ENCODE measurements around the gene DUSP18. TPM values are rescaled to one million over a fixed set of nuclear protein-coding genes. Genes with fewer than 3 reads are reported as not detected.

Gene DUSP18
- total and polyA plus RNA-seq, 2 of the 13 experiments (the other 11 are each of a cell fraction or from before 2014, with no cell fraction given): 1.4 to 2.3 TPM

DNA sequence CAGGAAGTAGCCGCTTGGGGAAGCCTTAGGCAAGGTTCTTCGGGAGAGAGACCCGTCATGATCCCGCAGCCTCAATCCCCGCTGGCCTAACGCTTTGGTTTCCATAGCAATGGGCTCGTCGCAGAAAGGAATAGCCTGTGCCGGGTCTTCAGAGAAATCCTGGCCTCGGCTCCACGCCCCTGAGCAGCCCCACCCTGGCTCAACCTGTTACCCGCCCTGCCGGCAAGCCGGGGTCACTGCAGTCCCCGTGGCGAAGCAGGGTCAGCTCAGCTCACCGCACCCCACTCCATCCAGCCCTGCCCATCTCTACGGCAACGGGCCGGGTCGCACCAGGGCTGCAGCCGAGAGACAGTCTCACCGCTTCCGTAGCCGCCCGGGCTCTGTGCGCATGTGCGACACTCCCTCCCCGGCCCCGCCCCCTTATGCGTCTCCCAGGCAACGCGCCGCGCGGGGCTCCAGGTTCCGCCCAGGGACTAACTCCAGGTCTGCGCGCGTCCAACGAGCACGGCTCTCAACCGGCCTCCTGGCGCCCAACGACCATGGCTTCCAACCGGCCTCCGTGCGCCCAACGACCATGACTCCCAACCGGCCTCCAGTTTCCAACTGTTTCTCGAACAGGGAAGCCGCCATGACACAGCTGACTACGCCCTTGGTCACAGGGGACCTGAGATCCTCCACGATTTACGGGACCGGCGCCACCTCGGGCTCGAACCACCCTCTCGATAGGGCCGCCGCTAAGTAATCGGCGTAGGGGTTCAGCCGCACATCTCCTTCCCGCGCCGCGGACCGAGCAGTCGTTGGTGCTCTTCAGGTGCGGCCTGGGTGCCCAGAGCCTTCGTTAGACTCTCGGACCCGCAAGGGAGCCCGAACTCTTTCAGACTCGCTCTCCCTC is at the start of gene DUSP18 (continued):
- TF ChIP-seq THAP9 (CRISPR knock-in tag; IDR thresholded peaks at IDR 0.05; ENCODE audit: borderline replicate concordance) (peak; percentile 38; the same call in 1 of the 2 replicates), HNRNPK (IDR thresholded peaks at IDR 0.05; ENCODE audit: low read depth, low read length, poor library complexity, severe bottlenecking) (peak; percentile 66), ZIK1 (CRISPR knock-in tag; IDR thresholded peaks at IDR 0.05; ENCODE audit: borderline replicate concordance, low read depth) (no peak), TIGD3 (CRISPR knock-in tag; IDR thresholded peaks at IDR 0.05; ENCODE audit: borderline replicate concordance) (no peak), ZNF75D (CRISPR knock-in tag; IDR thresholded peaks at IDR 0.05; ENCODE audit: borderline replicate concordance) (no peak), NR0B2 (CRISPR knock-in tag; IDR thresholded peaks at IDR 0.05) (peak; percentile 17; the same call in 1 of the 2 replicates), KDM5B (CRISPR knock-in tag; IDR thresholded peaks at IDR 0.05; ENCODE audit: borderline replicate concordance) (peak; percentile 54; the same call in 1 of the 2 replicates), SPEN (CRISPR knock-in tag; IDR thresholded peaks at IDR 0.05; ENCODE audit: low read depth) (peak; percentile 67), ZFX (CRISPR knock-in tag; IDR thresholded peaks at IDR 0.05; ENCODE audit: low read depth) (peak; percentile 41; the same call in 1 of the 2 replicates), ZNF251 (CRISPR knock-in tag; IDR thresholded peaks at IDR 0.05) (no peak), ZNF143 (CRISPR knock-in tag; IDR thresholded peaks at IDR 0.05) (no peak), MED1 (CRISPR knock-in tag; IDR thresholded peaks at IDR 0.05) (peak; percentile 6; the same call in 1 of the 2 replicates), ZFP41 (CRISPR knock-in tag; IDR thresholded peaks at IDR 0.05; ENCODE audit: borderline replicate concordance) (peak; percentile 57; the same call in 1 of the 2 replicates), MAF1 (CRISPR knock-in tag; IDR thresholded peaks at IDR 0.05; ENCODE audit: borderline replicate concordance) (no peak), ZNF138 (CRISPR knock-in tag; IDR thresholded peaks at IDR 0.05; ENCODE audit: low read depth) (0 out of 2 replicates have a peak, but pooled peaks have one; percentile 43)
- TF ChIP-seq, protein P1, sequence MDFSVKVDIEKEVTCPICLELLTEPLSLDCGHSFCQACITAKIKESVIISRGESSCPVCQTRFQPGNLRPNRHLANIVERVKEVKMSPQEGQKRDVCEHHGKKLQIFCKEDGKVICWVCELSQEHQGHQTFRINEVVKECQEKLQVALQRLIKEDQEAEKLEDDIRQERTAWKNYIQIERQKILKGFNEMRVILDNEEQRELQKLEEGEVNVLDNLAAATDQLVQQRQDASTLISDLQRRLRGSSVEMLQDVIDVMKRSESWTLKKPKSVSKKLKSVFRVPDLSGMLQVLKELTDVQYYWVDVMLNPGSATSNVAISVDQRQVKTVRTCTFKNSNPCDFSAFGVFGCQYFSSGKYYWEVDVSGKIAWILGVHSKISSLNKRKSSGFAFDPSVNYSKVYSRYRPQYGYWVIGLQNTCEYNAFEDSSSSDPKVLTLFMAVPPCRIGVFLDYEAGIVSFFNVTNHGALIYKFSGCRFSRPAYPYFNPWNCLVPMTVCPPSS (IDR thresholded peaks at IDR 0.05): no peak
- TF ChIP-seq, protein P2, sequence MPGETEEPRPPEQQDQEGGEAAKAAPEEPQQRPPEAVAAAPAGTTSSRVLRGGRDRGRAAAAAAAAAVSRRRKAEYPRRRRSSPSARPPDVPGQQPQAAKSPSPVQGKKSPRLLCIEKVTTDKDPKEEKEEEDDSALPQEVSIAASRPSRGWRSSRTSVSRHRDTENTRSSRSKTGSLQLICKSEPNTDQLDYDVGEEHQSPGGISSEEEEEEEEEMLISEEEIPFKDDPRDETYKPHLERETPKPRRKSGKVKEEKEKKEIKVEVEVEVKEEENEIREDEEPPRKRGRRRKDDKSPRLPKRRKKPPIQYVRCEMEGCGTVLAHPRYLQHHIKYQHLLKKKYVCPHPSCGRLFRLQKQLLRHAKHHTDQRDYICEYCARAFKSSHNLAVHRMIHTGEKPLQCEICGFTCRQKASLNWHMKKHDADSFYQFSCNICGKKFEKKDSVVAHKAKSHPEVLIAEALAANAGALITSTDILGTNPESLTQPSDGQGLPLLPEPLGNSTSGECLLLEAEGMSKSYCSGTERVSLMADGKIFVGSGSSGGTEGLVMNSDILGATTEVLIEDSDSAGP (CRISPR knock-in tag; IDR thresholded peaks at IDR 0.05; ENCODE audit: borderline replicate concordance): peak; percentile 79; the same call in 1 of the 2 replicates
- TF ChIP-seq, protein P3, sequence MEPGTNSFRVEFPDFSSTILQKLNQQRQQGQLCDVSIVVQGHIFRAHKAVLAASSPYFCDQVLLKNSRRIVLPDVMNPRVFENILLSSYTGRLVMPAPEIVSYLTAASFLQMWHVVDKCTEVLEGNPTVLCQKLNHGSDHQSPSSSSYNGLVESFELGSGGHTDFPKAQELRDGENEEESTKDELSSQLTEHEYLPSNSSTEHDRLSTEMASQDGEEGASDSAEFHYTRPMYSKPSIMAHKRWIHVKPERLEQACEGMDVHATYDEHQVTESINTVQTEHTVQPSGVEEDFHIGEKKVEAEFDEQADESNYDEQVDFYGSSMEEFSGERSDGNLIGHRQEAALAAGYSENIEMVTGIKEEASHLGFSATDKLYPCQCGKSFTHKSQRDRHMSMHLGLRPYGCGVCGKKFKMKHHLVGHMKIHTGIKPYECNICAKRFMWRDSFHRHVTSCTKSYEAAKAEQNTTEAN (CRISPR knock-in tag; conservative IDR thresholded peaks at IDR 0.05): no peak
